GM08714 (cell line): ENCODE data around the gene ALCAM.

Experiments used
- H3K4me3 ChIP-seq: fragments of 200-500 bp; sonication (Bioruptor generic); 2 replicates; pipeline ENCODE4 v1.5.1; 2014; ENCODE audit warnings: mild to moderate bottlenecking, low read length, inconsistent platforms
- ZNF274 ChIP-seq: IDR thresholded peaks from 2 replicates; pipeline ENCODE4 v1.6.1; 2012; ENCODE audit warnings: mild to moderate bottlenecking, low read depth, low read length

The ALCAM gene

DNA sequence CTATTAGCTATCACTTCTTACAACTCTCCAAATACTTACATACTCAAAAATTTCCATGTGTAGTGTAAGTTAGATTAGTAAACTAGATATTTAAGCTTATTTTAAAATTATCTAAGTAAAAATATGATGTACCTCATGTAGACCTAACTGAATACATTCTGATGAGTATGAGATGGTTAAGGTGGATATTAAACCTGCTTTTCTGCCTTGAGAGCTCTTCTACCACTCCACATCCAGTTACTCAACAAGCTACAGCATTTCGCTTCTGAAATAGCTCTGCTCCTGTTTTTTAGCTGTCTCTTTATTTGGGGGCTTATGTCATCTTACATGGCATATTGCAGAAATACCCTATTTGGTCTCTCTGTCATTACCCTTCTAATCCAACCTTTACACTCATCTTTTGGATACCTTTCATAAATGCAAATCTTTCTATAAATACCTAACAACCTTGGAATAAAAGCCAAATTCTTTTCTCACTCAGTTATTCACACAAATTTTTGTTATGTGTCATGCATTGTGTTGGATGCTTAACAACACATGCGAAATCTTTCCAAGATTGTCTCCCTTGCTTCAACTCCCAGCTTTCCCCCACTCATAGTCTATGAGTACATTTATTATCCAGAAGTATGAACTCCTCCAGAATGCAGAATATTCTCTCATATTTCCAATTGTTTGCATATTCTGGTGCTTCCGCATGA is 92.0 kb downstream of the ALCAM start:
- H3K4me3 ChIP-seq: no peak overlapping the region
- no peak for TF ChIP-seq ZNF274

GRCh38 chr3:105459566-105460290 is 93.0 kb downstream of the ALCAM start:
- no peak for TF ChIP-seq ZNF274
- no peak overlapping the region for H3K4me3 ChIP-seq

GRCh38 chr3:105463620-105464019 is 96.9 kb downstream of the ALCAM start:
- no peak overlapping the region for H3K4me3 ChIP-seq

GRCh38 chr3:105465251-105465853 is 98.6 kb downstream of the ALCAM start:
- no peak overlapping the region for H3K4me3 ChIP-seq
- no peak for TF ChIP-seq ZNF274

More at GRCh38 chr3:105463620-105464019, 96.9 kb downstream of the ALCAM start:
- TF ChIP-seq ZNF274: no peak

- no peak overlapping the region for H3K4me3 ChIP-seq
- TF ChIP-seq ZNF274: no peak
Measured at GRCh38 chr3:105466072-105466471, 99.4 kb downstream of the ALCAM start.

DNA sequence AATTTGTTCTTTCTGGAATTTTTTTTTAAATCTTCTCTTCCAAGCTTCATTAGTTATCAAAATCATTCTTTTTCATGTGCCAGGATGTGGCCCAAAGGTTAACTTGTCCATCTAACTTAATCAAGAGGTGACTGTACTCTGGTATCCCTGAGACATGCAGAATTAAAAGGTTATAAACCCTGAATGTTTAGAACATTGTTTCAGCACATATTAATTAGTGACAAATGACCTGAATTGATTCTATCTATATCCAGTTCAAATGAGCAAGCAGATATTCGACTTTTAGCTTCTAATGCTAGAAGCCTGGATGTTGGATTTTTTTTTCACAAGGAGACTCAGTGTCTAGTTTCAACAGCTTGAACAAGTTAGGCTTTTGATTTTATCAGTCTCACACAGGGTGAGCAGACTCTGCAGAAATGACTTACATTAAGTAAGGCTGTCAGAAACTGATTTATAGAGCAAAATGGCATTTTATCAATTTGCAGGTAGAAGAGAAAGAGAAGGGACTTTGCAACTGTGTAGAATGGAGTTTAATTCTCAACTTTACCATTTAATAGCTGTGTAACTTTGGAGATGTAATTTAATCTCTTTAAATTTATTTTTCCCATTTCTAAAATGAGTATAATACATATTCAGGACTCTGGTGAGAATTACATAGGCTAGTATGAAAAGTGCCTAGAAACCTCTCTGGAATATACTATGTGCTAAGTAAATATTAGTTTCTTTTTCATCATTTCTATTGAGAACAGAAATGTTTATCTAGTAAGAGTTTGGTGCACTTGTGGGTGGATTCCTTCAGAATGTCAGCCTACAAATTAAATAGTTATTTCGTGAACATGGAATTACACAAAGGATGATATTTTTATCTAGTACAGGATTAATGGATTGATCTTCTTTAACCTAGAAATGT is 100.0 kb downstream of the ALCAM start:
- no peak for TF ChIP-seq ZNF274
- no peak overlapping the region for H3K4me3 ChIP-seq

DNA sequence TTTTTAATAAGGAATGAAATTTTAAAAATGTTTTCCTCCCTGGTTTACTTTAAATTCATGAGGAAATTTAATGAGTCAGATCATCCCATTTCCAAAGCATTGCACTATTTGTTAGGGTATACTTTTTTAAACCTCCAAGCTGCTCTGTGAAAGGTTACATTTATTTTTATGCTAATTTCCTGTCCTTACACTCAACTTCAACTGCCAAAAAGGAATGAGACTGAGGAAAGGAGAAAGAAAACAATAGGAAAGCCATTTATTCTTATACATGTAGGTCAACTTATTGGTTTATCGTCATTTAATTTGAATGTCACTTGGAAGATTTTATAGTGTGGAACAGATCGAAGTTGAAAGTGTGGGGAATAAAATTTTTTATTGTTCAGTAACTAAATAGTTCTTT is 104.1 kb downstream of the ALCAM start:
- no peak overlapping the region for H3K4me3 ChIP-seq
- no peak for TF ChIP-seq ZNF274

DNA sequence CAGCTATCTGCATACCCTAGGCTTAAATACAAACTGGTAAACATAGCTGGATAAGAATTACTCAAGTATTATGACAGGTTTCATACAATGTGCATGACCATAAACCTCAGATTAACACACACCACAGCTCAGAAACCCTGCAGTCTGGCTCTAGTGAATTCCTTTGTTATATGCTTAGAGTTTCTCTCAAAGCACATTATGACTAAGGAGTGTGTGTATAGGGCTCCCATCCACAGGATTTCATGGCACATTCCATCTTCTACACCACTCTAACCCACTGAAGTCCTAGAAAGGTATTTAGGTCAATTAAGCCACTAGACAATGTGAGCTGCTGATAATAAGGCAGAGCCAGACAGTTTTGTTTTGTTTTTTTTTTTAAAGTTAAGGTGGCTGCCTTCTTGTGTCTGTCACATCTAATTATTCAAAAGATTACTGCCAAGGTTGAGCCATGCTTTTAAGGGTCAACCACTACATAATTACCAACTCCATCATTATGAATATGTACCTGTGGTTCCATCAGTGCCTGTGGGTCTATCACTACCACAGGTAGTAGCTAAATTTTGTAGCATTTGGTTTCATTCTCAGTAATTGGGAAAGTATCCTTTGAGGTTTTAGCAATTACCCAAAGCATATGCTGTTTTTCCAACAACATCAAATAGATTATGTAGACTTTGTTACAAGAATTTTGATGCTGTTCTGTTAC is 107.0 kb downstream of the ALCAM start:
- TF ChIP-seq ZNF274: no peak
- no peak overlapping the region for H3K4me3 ChIP-seq

- H3K4me3 ChIP-seq: no peak overlapping the region
- TF ChIP-seq ZNF274: no peak
Measured at GRCh38 chr3:105480768-105481167, 114.1 kb downstream of the ALCAM start.

DNA sequence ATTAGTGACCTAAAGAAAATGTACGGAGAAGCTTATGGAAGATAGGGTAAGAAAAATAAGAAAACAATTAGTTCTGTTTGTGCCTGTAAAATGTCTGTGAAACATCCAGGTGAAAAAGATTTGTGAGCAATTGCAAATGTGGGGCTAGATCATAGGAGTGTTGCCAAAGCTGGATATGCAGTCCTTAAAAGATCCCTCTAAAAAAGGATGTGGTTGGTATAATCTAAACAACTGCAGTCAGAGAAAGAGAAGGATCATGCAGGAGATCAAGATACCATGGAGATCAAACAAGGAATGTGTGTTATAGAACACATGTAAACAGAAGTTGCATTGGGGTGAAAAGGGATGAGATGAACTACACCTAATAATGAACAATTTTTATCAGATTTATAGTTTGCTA is 116.8 kb downstream of the ALCAM start:
- no peak for TF ChIP-seq ZNF274
- no peak overlapping the region for H3K4me3 ChIP-seq

- no peak for TF ChIP-seq ZNF274
- H3K4me3 ChIP-seq: no peak overlapping the region
Measured at GRCh38 chr3:105490045-105490444, 123.3 kb downstream of the ALCAM start.

- no peak overlapping the region for H3K4me3 ChIP-seq
- TF ChIP-seq ZNF274: no peak
Measured at GRCh38 chr3:105493305-105493892, 126.7 kb downstream of the ALCAM start.

DNA sequence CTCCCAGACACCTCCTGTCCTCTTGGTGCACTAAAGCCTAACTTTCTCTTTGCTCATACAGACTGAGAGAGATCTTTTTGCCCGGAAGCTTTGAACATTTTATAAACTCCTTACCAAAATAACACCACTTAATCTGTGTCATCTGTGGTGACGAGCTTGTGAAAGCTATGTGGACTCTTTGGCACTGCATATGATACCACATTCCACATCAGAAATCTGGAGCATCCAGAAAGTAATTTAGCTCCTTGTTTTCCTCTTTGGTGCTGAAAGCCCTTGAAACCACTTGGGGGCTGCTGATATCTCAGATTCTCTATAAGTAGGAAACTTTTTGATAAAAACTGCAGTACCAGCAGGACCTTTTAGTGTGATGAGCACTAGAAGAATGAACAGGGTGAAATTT is 128.3 kb downstream of the ALCAM start:
- TF ChIP-seq ZNF274: no peak
- no peak overlapping the region for H3K4me3 ChIP-seq
